HG03097 (cell line): ENCODE measurements around the gene NLGN1.

ENCODE experiments used
- ATAC-seq: cut with Tn5 transposase; IDR thresholded peaks from one replicate; pipeline ENCODE4 v1.9.1; 2021; ENCODE audit not compliant: unreplicated experiment, low FRiP score

Gene NLGN1

DNA sequence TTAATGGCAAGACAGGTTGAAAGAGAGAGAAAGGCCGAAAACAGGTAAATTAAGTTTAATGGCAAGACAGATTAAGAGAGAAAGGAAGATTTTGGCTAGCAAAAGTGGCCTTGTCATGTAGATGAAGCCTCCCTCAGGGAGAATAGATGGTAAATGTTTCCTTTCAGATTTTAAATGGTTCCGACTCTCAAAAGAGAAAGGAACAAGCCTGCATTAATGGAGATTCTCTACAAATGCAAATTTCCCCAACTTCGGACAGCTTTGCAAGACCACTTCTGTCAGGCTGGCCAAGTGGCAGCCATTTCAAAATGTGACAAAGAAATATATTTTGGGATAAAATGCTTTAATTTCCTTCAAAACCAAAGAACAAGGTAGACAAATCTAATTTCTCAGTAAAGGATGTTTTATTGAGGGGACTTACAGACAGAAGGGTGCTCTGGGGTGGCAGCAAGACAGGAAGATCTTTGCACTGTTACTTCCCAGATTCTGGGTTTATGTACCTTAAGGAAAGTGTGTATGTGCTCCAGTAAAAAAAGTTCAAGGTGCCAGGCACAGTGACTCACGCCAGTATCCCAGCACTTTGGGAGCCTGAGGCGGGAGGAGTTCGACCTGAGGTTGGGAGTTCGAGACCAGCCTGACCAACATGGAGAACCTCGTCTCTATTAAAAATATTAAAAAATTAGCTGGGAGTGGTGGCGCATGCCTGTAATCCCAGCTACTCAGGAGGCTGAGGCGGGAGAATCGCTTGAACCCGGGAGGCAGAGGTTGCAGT, 835.3 kb downstream of the NLGN1 start:
- no peak for ATAC-seq

DNA sequence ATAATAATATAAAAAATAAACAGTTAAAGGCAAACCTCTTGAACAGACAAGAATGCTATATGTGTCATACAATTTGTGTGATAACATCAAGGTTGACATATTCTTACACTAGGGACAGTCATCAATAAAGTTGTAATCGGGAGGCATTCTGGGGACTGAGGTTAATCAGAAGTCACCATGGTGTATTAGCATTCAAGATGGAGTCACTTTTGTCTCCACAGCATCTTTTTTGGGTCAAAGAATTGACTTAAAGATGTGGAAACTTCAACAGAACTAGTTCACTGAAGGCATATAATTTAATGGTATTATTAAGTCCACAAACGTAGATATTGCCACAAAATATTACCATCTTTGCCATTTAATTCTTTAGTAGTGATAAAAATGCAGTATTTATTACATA, 836.0 kb downstream of the NLGN1 start:
- no peak for ATAC-seq

DNA sequence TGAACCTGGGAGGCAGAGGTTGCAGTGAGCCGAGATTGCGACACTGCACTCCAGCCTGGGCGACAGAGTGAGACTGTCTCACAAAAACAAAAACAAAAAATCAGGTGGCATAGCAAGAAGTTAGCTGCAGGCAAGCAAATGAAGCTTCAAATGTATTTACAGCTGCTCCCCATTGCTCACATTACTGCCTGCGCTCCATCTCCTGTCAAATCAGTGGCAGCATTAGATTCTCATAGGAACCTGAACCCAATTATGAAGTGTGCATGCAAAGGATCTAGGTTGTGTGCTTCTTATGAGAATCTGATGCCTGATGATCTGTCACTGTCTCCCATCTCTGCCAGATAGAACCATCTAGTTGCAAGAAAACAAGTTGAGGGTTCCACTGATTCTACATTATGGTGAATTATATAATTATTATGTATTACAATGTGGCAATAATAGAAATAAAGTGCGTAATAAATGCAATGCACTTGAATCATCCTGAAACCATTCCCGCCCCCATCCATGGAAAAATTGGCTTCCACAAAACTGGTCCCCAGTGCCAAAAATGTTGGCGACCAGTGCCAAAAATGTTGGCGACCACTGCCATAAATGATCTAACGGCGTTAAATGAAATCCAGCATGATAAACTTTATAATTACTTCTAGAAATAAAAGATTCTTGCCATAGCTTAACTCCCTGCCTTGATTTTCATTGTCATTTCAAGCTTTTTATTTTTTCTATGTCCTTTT, 844.9 kb downstream of the NLGN1 start:
- ATAC-seq, result no peak

GRCh38 chr3:174243171-174243570, 845.6 kb downstream of the NLGN1 start:
- no peak for ATAC-seq

DNA sequence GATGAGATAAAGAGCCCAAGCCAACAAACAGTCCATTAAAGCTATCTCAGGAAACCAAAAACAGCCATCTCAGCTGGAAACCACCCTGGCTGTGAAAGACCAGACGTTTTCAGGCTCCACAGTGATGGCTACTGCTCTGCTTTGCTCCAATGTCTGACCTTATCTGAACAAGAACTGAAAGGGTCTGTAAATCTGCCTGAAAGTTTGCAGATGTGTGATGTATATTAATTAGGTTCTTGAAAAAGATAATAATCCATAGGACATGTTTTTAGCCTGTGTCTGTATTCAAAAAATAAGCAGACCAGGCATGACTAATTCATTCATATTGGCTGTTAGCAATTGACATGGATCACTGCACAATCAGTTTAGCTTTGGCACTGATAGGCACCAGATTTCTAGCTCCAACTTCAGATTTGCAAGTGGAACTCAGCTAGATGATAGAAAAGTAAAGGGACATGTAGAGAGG, 850.2 kb downstream of the NLGN1 start:
- no peak for ATAC-seq

- no peak for ATAC-seq
Measured at GRCh38 chr3:174251681-174252080, 854.1 kb downstream of the NLGN1 start.

DNA sequence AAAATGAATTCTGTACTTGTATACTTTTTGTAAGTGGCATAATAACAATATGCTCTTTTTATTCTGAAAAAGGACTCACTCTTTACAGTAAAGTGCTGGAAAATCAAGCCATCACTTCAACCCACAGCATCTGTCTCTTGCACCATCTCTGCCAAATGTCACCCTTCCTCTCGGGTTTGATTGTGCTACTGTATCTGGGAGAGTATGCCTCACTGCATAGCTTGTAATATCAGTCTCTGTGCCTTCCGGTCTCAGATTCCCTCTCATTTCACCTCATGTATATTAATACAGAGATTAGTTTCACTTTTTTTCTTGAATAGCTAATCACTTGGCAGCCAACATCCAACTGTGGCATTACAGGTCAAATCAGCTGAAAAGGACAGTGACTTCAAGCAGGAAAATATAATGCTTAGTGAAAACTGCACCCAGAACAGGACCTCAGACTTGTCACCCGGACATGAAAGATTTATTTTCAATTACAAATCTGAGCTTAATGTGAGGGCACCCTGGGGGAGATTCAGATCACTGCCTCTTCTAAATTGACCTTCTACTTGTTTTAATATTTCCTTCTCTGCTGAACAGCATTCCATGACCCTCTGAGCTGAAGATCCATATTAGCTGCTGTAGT, 855.8 kb downstream of the NLGN1 start:
- no peak for ATAC-seq

DNA sequence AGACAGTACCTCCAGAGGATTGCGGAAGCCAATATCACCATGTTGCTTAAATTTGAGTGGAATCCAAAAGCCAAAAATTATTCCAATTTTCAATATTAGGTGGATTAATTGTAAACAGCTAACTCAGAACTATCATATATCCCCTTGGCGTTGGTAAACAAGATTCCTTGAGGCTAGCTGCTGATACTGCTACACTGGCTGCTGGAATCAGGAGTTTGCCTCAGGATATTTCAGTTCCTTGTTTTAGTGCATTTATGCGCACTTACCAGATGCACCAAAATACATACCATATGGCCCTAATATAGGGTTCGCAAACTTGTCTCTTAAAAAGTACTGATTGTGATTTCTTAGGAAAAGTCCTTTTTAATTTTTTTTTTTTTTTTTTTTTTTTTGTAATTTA, 856.4 kb downstream of the NLGN1 start:
- ATAC-seq, result no peak

GRCh38 chr3:174255454-174255853, 857.9 kb downstream of the NLGN1 start:
- ATAC-seq, result no peak

- ATAC-seq, result no peak
Measured at GRCh38 chr3:174266476-174266875, 868.9 kb downstream of the NLGN1 start.

DNA sequence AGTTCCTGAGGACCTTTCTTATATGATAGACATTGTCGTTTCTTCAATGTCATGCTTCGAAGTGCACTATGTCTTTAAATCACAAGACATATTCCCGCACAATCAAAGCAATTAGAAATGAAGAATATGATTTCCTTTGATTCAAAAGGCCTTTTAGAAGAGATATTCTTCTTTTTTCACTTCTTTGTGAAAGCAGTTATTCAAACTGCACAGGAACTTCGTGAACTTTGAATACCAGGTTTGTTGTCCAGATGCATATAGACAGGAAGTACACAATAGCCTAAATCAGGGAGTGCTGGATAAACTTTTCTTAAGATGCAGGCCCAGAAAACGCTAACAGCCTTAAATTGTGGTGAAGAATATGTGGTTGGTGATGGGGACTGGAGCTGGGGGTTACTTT, 870.5 kb downstream of the NLGN1 start:
- no peak for ATAC-seq

GRCh38 chr3:174268586-174268985, 871.0 kb downstream of the NLGN1 start:
- no peak for ATAC-seq

DNA sequence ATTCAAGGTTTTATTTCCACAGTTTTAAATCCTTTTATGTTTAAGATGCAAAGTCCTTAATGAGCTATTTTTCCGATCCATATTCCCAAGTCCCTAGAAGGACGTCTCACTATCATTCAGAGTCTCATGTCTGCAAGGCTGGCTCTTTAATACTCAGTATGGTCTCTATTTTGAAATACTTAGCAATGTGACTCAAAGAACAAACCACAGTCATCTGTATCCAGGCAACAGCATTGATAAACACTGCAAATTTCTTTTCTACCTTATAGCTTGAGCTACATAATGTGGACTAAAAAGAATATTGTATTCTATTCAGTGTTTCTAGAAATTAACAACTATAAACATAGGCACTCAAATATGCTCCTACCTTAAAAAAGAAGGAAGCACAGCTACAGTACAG, 873.3 kb downstream of the NLGN1 start:
- ATAC-seq, result no peak

DNA sequence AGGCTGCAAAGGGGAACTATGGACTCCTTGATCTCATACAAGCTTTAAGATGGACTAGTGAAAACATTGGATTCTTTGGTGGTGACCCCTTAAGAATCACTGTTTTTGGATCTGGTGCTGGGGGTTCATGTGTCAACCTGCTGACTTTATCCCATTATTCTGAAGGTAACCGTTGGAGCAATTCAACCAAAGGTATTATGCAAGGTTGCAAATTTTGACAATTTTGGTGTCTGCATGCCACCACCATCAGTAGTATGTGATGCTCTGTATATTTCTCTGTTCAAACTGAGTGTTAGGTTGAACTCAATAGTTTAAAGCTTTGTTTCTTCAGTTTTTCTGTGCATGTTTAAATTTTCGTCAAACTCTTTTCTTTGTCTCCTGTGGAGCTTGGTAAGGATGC, 877.8 kb downstream of the NLGN1 start:
- no peak for ATAC-seq

- no peak for ATAC-seq
Measured at GRCh38 chr3:174276826-174277225, 879.3 kb downstream of the NLGN1 start.

GRCh38 chr3:174278094-174278493, 880.5 kb downstream of the NLGN1 start:
- ATAC-seq, result no peak

DNA sequence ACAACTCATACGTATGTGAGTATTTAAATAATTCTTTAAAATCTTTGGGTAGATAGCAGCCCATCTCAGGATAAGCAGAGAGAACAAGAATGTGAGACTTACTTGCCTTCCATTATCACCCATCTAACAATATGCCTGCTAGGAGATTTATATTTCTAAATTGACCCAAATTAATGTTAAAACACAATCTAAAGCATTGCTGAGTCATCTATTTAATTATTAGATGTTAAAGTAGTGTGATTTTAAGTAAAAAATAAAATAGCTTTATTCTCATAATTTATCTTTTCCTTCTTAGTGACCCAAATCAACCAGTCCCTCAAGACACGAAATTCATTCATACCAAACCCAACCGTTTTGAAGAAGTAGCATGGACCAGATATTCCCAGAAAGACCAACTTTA, 882.6 kb downstream of the NLGN1 start:
- no peak for ATAC-seq

GRCh38 chr3:174285242-174285864, 887.8 kb downstream of the NLGN1 start:
- no peak for ATAC-seq

DNA sequence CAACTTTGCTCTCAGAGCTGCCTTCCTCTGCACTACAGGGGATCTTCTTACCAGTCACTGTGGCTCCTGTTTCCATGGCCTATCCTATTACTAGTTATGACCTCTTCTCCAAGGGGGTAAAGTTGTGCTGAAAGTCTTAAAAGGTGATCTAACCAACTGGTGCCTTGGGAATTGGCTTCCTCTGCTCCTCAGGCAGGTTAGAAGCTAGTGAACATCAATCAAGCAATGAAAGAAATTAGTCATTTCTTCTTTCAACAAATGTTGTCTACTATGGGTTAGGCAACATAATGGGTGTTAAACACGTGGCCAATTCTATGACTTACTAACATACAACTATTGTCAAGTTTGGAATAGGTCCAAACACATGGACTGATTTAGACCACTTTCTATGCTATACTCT, 890.2 kb downstream of the NLGN1 start:
- ATAC-seq, result no peak

DNA sequence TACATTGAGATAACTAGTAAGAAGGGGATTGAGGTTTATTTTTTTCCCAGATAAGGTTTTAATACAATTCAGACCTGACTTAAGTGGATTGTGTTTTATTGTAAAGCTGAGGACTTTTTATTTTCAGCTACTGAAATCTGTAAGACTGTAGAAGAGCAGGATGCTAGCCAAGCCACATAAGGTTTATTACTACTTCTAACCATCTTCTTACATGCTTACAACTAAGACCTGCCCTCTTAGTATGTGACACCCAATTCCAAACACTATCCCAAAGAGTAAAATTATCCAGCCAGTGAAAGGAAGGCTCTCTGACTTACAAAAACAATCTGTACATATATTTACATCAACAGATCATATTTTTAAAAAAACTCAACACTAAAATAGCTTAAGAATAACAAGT, 897.1 kb downstream of the NLGN1 start:
- ATAC-seq, result no peak
